Heart left ventricle (tissue), 13 donors: Measurements from ENCODE around the gene ACAP2.

Experiments used
- CTCF ChIP-seq, 12 donors: fragments of 200-600 bp; sonication (generic) in 4 of 12; IDR thresholded peaks; one replicate each; pipeline versions ENCODE4 v1.5.0 to v1.8.0; 2018 to 2022; ENCODE audit warnings: antibody characterized with exemption in 12 of 12, mild to moderate bottlenecking in 5 of 12
- POLR2A ChIP-seq, 2 donors: fragments of 450-650 bp; IDR thresholded peaks; one replicate each; pipeline ENCODE4 v1.6.1; 2017; ENCODE audit warnings: antibody characterized with exemption in 2 of 2, mild to moderate bottlenecking in 2 of 2, moderate library complexity in 2 of 2
- donor health status: ischemic (EF 13 %, LVEDD 7.1; RV severe dilation, severe dysfunction).
- donor health status: DM: no; HTN: yes; CAD: no.
- donor health status: DM: no; HTN: no; CAD: no.
- donor health status: ischemic (EF 25% LVEDD 6.9; RV normal size, moderate dysfunction).
- donor health status: ischemic (EF 25% LVEDD 5.7; RV mildly dilated, moderate dysfunction).
- donor health status: ischemic (EF 35%, LVEDD 5.7; RV mildly dilated, moderate dysfunction).
- donor health status: nonischemic (EF 11% LVEDD 7.7; RV severe dilation, severe dysfunction).
- donor health status: DM: yes; HTN: yes; CAD: no.
- donor health status: PGD.
- donor health status: ischemic (EF 29% LVEDD 5.4; RV normal size, mild dysfunction).
- donor health status: nonischemic (EF 23%, LVEDD 6.1; RV moderate dilation, normal function).

DNA sequence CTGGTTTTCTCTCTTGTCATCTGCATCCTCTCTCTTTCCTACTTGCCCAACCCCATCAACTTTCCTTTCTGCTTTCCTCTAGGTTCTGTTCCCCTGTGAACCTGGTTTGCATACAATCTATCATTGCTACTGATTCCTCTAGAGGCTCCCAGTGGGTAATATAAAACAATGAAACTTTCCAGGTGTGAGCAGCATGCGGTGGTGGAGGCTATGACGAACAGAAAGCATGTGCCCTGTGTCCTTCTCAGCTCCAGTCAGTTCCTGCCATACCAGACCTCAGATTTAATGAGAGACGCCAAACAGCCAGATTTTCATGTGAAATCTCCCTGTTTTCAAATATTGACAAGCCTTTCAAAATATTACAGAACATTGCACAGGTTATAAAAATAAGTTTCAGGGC lies 3.5 kb upstream of the ACAP2 start:
- TF ChIP-seq CTCF (IDR thresholded peaks at IDR 0.05) (no peak), POLR2A (IDR thresholded peaks at IDR 0.05) (no peak)
